GM21576 (cell line): ENCODE results near the gene KLF5.
"Not testable (repeated sequence)": the region's sequence is repeated elsewhere in the genome, so short reads cannot be mapped to it uniquely, and the experiment has no call there.

Experiments
- ATAC-seq: cut with Tn5 transposase; IDR thresholded peaks from one replicate; pipeline ENCODE4 v1.9.1; 2021; ENCODE audit warnings: mild to moderate bottlenecking, moderate library complexity; ENCODE audit not compliant: unreplicated experiment

Gene KLF5

DNA sequence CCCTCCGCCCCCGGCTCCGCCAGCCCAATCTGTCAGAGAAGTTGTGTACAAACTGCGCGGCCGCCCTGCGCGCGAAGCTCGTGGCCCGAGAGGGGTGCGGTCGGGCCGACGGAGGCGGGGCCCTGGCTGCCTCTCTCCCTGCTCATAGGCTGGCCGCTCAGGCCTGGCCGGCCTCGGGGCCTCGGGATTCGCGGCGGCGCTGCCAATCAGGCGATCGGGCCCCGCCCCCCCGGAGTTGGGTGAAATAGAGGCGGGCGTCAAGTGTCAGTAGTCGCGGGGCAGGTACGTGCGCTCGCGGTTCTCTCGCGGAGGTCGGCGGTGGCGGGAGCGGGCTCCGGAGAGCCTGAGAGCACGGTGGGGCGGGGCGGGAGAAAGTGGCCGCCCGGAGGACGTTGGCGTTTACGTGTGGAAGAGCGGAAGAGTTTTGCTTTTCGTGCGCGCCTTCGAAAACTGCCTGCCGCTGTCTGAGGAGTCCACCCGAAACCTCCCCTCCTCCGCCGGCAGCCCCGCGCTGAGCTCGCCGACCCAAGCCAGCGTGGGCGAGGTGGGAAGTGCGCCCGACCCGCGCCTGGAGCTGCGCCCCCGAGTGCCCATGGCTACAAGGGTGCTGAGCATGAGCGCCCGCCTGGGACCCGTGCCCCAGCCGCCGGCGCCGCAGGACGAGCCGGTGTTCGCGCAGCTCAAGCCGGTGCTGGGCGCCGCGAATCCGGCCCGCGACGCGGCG lies at the start of gene KLF5:
TSS of gene KLF5 (plus strand) at position 270 of the 724 bp plus-strand sequence. CDS start at position 593, 323 bp downstream.
- ATAC-seq: peak; percentile 97

DNA sequence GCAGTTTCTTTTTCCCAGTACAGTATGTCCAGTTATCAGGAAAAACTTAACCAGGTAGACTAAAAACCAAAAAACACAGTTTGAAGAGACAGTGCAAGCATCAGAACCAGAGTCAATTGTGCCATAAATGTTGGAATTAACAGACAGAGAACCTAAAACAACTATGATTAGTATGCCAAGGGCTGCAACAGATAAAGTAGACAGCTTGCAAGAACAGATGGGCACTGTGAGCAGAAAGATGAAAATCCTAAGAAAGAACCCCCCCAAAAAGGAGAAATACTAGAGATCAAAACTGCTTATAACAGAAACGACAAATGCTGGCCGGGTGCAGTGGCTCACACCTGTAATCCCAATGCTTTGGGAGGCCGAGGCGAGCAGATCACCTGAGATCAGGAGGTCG lies 47.1 kb upstream of the KLF5 start:
- no peak for ATAC-seq

DNA sequence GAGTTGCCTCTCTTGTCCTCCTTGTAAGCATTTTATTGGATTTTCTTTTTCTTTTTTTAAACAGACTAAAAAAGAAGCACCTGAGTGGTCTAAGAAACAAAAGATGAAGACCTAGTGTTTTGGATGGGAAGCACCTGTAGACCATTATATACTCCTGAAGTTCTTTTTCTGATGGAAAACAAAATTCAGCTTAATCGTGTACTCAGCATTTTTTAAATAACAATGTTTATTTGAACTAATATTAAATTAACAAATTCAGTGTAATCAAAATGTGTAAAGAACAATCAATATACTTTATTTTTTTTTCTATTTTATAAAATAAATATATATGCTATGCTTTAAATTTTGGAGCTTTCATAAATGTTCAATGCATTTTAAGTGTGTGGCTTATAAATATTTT lies 43.0 kb upstream of the KLF5 start:
- no peak for ATAC-seq

DNA sequence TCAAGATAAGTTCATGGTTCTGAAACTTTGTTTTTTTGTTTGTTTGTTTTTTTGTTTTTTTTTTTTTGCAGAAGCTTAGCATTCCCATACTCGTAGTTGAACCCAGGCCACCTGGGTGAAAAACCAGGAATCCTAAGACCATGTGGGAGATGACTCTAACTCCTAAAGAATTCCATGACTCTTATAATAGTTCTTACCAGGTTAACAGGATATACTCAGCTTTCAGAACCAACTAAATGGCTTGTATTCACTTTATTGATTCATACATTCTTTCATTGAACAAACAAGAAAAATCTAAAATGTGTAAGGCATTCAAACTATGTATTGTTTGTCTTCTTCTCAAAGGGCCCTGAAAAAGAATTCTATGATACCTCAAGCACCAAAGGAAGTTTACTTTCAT lies 40.5 kb upstream of the KLF5 start:
- ATAC-seq: no peak

DNA sequence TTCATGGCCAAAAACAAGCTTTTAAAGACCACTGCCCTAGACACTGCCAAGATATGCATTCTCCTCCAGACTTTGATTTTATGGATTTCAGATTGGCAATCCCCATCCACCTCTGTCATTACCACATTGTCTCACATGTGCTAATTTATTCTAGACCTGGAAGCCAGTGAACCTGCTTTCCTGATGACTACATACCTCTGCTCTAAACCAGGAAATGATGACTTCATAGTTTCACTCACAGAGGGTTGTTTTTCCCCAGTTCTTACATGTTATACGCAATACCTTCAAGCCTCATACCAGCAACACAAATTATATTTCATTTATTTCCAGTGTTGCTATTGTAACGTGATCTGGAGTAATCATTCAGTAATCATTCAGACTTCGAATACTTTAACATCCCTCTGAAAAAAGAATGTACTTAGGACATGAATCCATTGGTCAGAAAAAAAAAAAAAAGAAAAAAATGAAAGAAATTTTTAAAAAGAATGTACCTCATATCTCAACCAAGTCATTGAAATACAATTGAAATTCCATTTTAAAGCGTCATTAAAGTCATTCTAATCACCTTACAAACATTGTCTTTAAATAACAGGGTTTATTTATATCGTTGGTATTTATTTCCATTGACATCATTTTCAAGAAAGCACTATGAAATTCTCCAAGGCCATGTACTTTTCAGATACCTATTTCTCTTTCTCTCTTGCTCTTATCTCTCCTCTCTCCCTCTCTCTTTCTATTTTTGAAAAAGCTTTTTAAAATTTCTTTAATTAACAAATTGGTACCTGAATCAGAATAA lies 33.4 kb upstream of the KLF5 start:
- peak; percentile 58 for ATAC-seq

DNA sequence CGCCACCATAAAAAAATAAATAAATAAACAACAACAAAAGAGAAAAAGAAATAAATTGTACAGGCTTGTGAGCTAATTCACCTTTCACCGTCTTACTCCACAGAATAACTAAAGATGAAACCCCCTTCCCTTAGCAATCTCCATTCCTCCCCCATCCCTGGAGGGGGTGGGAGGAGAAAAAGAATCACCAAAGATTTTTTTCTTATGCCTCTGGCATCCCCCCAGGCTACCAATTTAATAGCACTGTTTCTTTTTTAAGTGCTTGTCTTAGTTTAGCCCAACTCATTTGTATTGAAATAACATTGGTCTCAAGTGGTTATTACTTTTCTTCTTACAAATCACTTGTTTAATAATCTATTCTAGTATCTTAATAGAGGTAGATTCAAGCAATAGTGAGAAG lies 23.9 kb upstream of the KLF5 start:
- ATAC-seq: no peak

DNA sequence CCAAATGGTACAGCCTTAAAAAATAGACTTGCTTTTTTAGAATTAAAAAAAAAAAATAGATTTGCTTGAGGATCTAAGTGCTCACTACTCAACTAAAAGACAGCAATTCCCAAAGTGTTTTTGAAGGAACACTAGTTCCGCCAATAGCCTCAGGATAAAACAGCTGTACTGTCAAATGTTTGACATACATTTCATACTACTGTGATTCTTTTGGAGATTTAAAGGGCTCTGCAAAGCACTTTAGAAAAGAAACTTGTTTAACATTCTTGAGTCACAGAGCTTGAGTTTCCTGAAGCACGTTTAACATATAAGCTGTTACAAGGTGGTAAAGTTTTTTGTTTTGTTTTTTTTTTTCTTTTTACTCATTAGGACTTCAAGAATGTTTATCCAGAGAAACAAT lies 23.1 kb upstream of the KLF5 start:
- ATAC-seq: no peak

DNA sequence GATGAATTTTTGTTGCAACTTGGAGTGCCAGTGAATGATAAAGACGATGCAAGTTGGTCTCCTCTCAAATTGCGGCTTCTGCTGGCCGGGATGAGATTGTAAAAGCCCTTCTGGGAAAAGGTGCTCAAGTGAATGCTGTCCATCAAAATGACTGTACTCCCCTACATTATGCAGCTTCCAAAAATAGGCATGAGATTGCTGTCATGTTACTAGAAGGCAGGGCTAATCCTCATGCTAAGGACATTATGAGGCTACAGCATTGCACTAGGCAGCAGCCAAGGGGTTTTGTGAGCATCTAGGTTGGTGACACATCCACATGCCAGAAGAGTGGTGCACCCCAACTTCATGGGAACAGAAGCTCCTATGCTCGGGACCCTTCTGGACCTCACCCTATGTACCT lies 22.2 kb upstream of the KLF5 start:
- no peak for ATAC-seq

DNA sequence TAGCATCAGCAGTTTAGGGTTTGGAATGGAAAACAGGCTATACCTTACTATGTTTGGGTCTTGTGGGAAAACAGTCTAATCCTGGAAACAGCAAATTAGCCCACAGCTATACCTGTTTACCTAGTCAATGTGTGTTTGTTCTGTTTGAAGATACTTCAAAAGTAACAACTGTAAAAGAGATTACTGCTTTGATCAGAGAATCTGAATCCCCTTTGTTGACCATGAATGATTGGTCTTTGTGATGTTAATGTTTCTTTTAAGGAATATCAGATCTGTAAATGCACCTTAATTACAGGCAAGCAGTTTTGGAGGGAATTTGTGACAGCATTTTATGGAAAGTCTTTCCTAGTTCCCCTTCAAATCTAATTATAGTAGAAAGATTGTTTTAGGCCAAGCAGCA lies 20.7 kb upstream of the KLF5 start:
- no peak for ATAC-seq

DNA sequence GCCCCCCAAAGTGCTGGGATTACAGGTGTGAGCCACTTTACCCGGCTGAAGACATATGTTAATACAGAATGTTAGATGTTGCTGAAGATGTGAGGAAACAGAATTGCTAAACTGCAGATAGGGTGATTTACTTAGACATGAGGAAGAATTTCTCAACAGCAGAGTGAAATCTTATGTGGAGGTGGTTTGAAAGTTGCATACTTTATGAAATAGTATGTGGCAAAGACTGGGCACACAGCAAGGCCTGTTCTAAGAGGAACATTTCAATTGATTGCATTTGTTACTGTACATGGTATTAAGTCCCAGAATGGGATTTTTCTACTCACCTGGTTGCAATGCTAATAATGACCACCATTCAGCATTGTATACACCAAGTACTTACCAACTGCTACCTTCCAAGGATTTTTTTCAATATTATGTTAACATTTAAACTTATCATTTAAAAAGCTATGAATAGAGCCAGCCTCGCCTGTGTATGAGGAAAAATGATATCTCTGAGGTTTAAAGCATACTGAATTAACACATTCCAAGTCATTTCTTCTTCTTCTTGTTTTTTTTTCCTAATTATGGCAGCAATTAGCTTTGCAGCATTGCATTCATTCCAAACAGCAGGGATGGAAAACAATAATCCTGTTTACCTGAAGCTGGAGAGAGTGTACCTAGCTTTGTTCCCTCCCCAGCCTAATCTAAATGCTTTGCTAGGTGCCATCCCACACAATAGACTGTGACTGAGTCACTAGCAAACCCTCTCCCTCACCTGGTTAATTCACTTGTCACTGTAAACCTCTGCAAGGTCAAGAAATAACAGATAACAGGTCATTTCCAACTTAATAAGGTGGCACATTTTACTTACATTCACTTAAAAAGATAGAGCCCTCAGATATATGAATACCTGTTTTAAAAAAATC lies 19.4 kb upstream of the KLF5 start:
- ATAC-seq: no peak

DNA sequence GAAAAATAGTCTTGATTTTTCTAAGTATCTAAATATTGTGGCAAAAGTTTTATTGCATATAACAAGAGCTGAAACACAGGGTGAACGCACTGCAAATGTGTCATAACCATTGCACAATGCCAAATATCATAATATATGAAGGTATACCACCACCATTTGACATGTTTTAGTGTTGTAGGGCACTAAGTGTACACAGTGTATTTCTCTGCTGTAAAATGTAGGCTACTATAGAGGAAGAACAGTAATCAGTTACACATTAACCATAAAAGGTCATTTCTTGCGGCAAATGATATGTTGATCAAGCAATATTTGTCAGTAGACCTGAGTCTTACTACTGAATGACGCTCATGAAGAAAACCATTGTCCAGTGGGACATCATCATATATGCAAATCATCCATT lies 18.3 kb upstream of the KLF5 start:
- ATAC-seq: no peak

DNA sequence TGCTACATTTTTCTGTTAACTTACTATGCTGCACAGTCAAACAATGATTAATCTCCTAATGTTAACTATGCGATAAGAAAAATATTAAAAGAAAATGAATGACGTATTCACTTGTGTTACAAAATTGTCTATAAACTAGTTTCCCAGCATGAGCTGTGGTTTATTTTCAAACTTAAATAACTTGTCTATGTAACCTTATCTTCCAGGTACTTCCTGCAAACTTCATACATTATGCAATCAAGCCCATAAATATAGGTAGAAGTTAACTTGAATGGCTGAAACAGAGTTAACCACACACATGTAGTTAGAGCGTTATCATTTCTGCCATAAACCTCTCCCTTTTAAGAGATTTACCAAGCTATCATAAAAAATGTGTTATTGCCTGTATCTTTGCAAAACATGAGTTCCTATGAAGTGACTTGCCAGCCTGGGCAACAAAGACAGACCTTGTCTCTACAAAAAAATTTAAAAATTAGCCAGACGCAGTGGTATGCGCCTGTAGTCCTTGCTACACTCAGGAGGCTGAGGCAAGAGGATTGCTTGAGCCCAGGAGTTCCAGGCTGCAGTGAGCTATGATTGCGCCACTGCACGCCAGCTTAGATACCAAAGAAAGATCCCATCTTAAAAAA lies 17.7 kb upstream of the KLF5 start:
- no peak for ATAC-seq

DNA sequence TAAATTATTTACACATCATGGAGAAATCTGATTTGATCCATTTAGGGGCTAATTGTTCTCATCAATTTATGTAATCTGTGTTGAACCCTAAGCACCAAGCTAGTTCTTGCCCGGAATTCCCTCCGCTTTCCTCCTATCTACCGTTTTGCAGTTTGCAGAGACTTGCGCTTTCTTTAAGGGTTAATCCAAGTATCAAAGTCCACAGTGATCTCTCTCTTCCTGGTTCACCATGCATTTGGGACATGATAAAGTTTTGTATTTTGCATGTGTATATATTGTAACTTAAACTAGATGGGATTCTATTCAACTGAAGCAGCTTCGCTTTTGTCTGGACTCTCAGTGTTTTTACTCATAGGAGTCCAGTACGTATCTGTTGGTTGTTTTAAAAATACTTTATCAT lies 13.8 kb upstream of the KLF5 start:
- no peak for ATAC-seq

DNA sequence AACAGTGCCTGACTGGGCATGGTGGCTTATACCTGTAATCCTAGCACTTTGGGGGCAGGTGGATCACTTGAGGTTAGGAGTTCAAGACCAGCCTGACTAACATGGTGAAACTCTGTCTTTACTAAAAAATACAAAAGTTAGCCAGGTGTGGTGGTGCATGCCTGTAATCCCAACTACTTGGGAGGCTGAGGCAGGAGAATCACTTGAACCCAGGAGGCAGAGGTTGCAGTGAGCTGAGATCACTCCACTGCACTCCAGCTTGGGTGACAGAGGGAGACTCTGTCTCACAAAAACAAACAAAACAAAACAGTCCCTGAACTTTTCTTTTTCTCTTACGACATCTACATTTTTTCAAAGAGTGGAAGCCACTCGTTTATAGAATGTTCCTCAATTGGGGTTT lies 10.2 kb upstream of the KLF5 start:
- ATAC-seq: not testable (repeated sequence)

DNA sequence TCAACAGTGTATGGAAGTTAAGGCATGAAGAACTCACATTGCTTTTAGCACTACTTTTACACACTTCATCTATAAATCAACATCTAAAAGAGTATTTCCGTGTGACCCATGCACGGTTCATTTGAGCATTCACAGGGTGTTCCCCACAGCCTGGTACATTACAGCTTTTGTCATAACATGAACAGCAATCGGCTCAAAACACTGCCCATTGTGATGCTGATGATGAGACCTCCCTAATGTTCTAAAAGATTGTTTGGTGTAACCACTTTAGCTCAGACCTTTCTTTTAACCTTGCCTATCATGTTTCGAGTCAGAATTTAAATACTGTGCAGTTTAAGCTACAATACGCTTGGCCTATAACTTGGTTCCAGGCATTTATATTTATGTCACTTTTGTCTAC lies 4.1 kb upstream of the KLF5 start:
- ATAC-seq: no peak

DNA sequence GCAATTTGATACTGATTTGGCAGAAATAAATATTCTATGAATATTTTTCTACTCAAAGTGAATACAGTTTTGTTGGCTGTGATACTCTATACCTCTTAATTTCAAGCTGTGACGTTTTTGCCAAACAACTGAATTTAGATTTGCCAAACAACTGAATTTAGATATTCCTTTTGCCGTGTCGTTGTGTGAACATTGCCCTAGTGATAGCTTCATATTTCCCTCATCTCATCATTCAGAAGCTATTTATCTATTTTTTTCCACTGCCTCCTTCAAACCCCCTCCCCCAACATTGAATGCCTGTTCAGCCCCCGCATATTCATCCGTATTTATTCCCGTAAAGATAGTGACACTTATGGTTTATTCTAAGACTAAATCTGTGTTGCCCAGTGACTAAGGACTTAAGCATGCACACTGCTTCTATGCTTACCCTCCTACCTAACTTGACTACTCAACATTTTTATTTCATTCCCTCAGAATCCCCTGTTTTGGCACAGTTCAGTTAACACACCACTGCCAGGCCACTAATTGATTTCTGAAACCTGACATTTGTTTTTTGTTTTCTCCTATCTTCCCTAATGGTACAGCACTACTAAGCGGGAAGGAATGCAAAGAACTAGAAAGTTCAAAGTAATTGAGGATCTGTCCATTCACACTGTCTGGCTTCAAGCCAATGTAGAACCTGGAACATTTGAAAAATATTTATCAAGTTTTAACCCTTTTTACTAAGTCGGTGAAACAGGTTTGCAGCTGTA lies 2.8 kb upstream of the KLF5 start:
- no peak for ATAC-seq

DNA sequence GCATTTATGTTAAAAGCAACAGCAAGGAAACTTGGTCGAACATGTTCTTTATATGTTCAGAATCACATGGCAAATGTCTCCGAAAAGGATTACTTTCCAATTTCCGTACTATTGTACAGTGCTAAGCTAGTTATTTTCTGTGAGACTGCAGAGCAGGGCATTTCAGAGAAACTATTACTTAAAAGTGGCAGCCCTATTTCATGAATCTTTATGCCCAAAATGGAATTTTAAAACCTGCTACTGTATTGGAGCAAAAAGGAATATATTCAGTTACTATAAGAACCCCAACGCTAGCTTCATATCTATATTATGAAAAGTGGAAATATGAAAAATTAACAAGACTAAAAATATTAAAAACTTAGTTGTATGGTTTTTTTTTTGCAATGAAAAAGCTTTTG lies 2.2 kb upstream of the KLF5 start:
- no peak for ATAC-seq

DNA sequence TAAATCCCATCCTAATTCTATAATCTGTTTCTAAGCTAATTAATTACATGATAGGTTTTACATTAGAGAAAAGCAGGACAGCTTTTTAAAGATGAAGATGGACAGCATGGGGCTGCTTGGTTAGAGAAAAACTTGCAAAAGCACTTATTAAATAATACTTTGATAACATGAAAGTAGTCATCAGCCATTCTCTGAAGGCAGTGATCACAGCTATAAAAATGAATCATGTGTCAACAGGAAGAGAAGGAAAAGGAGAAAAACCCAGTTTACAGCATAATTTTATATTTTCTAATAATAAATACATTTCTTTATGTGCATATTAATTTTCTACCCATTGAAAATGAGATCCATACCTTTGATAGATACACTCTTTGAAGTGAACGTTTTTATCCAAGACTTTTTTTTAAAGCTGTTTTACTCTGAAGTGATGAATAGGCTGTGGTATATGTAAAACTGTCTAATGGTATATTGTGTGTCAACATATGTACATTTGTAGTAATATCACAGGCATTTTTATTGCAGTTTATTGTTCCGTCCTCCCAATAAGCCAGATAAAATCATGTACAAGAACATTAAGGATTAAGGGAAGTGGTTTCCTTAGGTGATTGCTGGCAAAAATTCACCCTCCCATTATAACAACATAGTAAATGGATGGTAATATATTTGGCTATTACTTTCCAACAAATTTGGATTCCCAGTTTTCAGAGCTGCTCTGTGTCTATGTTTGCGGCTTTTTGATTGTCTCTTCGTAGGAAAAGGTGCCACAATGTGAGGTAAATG lies 1.3 kb upstream of the KLF5 start:
- ATAC-seq: no peak

DNA sequence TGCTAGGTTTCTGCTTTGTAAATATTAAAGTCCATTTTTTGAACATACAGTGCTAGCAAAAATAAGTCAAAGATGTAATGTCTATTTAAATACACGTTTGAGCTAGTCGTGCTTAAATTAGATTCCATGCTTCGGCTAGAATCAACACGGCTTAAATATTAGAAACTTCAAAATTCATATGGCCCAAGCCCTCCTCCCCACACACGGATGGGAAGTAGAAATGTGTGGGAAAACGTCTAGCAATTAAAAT lies 816 bp upstream of the KLF5 start:
- ATAC-seq: no peak

DNA sequence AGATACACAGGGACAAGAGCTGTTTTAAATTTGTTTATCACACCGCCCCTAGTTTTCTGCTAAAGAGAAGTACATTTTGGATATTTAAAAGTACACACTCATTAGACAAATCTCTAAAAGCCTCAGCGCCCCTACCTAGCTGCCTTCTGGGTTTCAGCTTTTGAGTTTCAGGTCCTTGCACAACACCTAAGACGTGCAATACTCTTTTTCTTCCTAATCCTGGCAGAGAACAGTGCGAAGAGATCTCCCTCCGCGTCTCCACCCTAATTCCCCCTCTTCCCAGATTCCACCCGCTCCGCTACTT lies 421 bp upstream of the KLF5 start:
- ATAC-seq: peak; percentile 13
